ENCODE results near the gene ELF1. TPM values are rescaled to one million over a fixed set of nuclear protein-coding genes. Genes with fewer than 3 reads are reported as not detected.
"Not testable (repeated sequence)": the region's sequence is repeated elsewhere in the genome, so short reads cannot be mapped to it uniquely, and the experiment has no call there.

ELF1 gene
- total RNA-seq, 4 donors from 2014 or later = 54.6 to 118 (median 98.6) TPM

- no peak for DNase-seq (ENCODE audit: low spot score in 2 of 2)
- peaks cover 0 to 6% (median 0%) of the 10 kb centered on the region in 4 donors for H3K4me1 ChIP-seq
- 92 to 95% methylated on average over 2 of the region's 2 CpGs for WGBS, 2 donors
- TF ChIP-seq EP300 (IDR thresholded peaks at IDR 0.05) = no peak
- no peak for TF ChIP-seq CTCF (IDR thresholded peaks at IDR 0.05)
- TF ChIP-seq POLR2A (IDR thresholded peaks at IDR 0.05) = no peak
- no peaks in the 10 kb centered on the region for H3K27me3 ChIP-seq
- no peak overlapping the region for H3K27ac ChIP-seq
- H3K36me3 ChIP-seq = no peaks in the 10 kb centered on the region
- no peak overlapping the region for H3K4me3 ChIP-seq
- H3K9me3 ChIP-seq = no peaks in the 10 kb centered on the region
These were observed 108.6 kb downstream of the ELF1 start for GRCh38 chr13:40910324-40911050.

- 97 to 99% methylated on average over 4 of the region's 4 CpGs for WGBS, 2 donors
- not testable (repeated sequence) for H3K9me3 ChIP-seq; DNase-seq (ENCODE audit: low spot score in 2 of 2)
These were observed 109.4 kb downstream of the ELF1 start for GRCh38 chr13:40909541-40910200.

GRCh38 chr13:40908546-40908945 is 110.6 kb downstream of the ELF1 start:
- no peaks in the 10 kb centered on the region for H3K36me3 ChIP-seq
- TF ChIP-seq EP300 (IDR thresholded peaks at IDR 0.05) (no peak), POLR2A (IDR thresholded peaks at IDR 0.05) (no peak), CTCF (IDR thresholded peaks at IDR 0.05) (no peak)
- DNase-seq (ENCODE audit: low spot score in 2 of 2) = no peak
- no peak overlapping the region for H3K27ac ChIP-seq
- H3K4me3 ChIP-seq = no peak overlapping the region
- H3K4me1 ChIP-seq = peaks cover 0 to 6% (median 0%) of the 10 kb centered on the region in 4 donors
- no peaks in the 10 kb centered on the region for H3K9me3 ChIP-seq
- WGBS, 2 donors = 97% methylated on average over 1 of the region's 1 CpG
- no peaks in the 10 kb centered on the region for H3K27me3 ChIP-seq

More at GRCh38 chr13:40909541-40910200, 109.4 kb downstream of the ELF1 start:
- H3K27ac ChIP-seq, H3K4me1 ChIP-seq, H3K4me3 ChIP-seq, H3K36me3 ChIP-seq, H3K27me3 ChIP-seq: not testable (repeated sequence)

GRCh38 chr13:40901032-40901431 is 118.1 kb downstream of the ELF1 start:
- H3K36me3 ChIP-seq; H3K9me3 ChIP-seq; H3K4me3 ChIP-seq; H3K27me3 ChIP-seq; H3K4me1 ChIP-seq; DNase-seq (ENCODE audit: low spot score in 2 of 2); H3K27ac ChIP-seq: not testable (repeated sequence)
- WGBS, 2 donors = 96 to 97% methylated on average over 9 to 16 of the region's 31 CpGs

- H3K27me3 ChIP-seq; H3K36me3 ChIP-seq; H3K27ac ChIP-seq; DNase-seq (ENCODE audit: low spot score in 2 of 2); H3K9me3 ChIP-seq; H3K4me3 ChIP-seq; H3K4me1 ChIP-seq: not testable (repeated sequence)
- no CpG with 5 or more reads among the region's 28 CpGs for WGBS, 2 donors
These were observed 118.5 kb downstream of the ELF1 start for GRCh38 chr13:40900568-40900967.

GRCh38 chr13:40897053-40897452 is 122.1 kb downstream of the ELF1 start:
- Histone ChIP-seq H3K27ac (no peak overlapping the region), H3K9me3 (no peaks in the 10 kb centered on the region), H3K27me3 (no peaks in the 10 kb centered on the region), H3K36me3 (no peaks in the 10 kb centered on the region), H3K4me1 (no peaks in the 10 kb centered on the region), H3K4me3 (no peak overlapping the region)
- TF ChIP-seq CTCF (IDR thresholded peaks at IDR 0.05) = no peak
- no peak for TF ChIP-seq EP300 (IDR thresholded peaks at IDR 0.05)
- TF ChIP-seq POLR2A (IDR thresholded peaks at IDR 0.05) = no peak
- no peak for DNase-seq (ENCODE audit: low spot score in 2 of 2)

Data from tibial nerve (tissue), 4 donors.